ENCODE data around the gene EMC9. TPM values are rescaled to one million over a fixed set of nuclear protein-coding genes. Genes with fewer than 3 reads are reported as not detected.
A peak's percentile ranks its signal among the peaks of the same experiment; 100 is the strongest.

The EMC9 gene
- polyA plus RNA-seq, 1 of the 3 experiments (the other 2 are of a cell fraction) = 19.3 TPM

- no peak for TF ChIP-seq REST (IDR thresholded peaks at IDR 0.05; ENCODE audit: low read depth, low read length)
- TF ChIP-seq RXRA (IDR thresholded peaks at IDR 0.05; ENCODE audit: borderline replicate concordance, low read depth) = no peak
- no peak for TF ChIP-seq GATA2 (CRISPR knock-in tag; IDR thresholded peaks at IDR 0.05)
- no peak for TF ChIP-seq MAX (IDR thresholded peaks at IDR 0.05; ENCODE audit: low read depth)
- 0 out of 2 replicates have a peak, but pooled peaks have one; percentile 35 for TF ChIP-seq PBX3 (IDR thresholded peaks at IDR 0.05)
- peak; percentile 81 for TF ChIP-seq GABPA (IDR thresholded peaks at IDR 0.05; ENCODE audit: low read depth)
- TF ChIP-seq RFX5 (IDR thresholded peaks at IDR 0.05; ENCODE audit: low read length) = no peak
- TF ChIP-seq POLR2AphosphoS5 (IDR thresholded peaks at IDR 0.05; ENCODE audit: low read depth, low read length) = peak; percentile 77
- peak; percentile 22 for TF ChIP-seq TAF1 (IDR thresholded peaks at IDR 0.05; ENCODE audit: borderline replicate concordance, low read depth, low read length)
- no peak for TF ChIP-seq NFIC (IDR thresholded peaks at IDR 0.05; ENCODE audit: borderline replicate concordance)
- no peak for TF ChIP-seq MEF2A (IDR thresholded peaks at IDR 0.05; ENCODE audit: borderline replicate concordance, low read depth)
- TF ChIP-seq SIN3A (IDR thresholded peaks at IDR 0.05; ENCODE audit: borderline replicate concordance, low read depth, low read length) = peak; percentile 53; the same call in 1 of the 2 replicates
- TF ChIP-seq FOXJ3 (CRISPR knock-in tag; IDR thresholded peaks at IDR 0.05) = no peak
- TF ChIP-seq YY1 (IDR thresholded peaks at IDR 0.05; ENCODE audit: low read depth) = no peak
- TF ChIP-seq MXI1 (IDR thresholded peaks at IDR 0.05; ENCODE audit: low read depth, low read length) = 0 out of 2 replicates have a peak, but pooled peaks have one; percentile 40
These were observed 5.8 kb upstream of the EMC9 start, which contains the start of gene RNF31 (continued) for GRCh38 chr14:24146978-24147760.
